ENCODE results near the gene SLCO2A1.

DNA sequence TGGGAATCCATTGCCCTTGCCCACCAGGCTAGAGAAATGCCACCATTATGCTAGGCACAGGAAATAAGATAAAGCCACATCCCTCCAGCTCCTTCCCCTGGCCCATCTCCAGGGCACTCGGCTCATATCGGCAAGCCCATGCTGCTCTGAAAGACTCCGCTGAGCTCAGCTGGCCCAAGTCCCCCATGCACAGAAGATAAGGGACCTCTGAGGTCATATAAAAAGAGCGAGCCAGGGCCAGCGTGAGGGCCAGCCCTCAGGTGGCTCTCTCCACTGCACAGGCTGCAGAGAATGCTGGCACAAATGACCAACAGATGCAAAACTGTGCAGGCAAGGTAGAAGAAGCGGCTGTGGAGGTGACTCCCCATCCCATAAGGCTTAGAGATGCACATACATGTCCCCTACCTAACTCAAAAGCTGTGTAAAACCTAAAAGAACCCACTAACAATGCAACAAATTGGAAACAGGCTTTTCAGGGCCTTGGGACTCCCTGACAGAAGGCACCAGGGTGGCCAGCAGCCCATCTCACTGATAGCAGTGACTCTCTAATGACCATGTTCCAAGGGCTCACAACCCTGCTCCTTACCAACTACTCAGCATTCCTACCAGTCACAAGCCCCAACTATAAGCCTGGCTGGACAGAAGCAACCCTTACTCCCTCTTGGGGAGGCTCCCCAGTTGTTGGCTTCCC, 137.0 kb downstream of the SLCO2A1 start:
- TF ChIP-seq, protein P1, sequence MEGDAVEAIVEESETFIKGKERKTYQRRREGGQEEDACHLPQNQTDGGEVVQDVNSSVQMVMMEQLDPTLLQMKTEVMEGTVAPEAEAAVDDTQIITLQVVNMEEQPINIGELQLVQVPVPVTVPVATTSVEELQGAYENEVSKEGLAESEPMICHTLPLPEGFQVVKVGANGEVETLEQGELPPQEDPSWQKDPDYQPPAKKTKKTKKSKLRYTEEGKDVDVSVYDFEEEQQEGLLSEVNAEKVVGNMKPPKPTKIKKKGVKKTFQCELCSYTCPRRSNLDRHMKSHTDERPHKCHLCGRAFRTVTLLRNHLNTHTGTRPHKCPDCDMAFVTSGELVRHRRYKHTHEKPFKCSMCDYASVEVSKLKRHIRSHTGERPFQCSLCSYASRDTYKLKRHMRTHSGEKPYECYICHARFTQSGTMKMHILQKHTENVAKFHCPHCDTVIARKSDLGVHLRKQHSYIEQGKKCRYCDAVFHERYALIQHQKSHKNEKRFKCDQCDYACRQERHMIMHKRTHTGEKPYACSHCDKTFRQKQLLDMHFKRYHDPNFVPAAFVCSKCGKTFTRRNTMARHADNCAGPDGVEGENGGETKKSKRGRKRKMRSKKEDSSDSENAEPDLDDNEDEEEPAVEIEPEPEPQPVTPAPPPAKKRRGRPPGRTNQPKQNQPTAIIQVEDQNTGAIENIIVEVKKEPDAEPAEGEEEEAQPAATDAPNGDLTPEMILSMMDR (IDR thresholded peaks at IDR 0.05): no peak
- no peak for TF ChIP-seq POLR2A (IDR thresholded peaks at IDR 0.05)

Data from lower leg skin (tissue), 3 donors.